ENCODE data around the gene NR0B2. TPM values are rescaled to one million over a fixed set of nuclear protein-coding genes. Genes with fewer than 3 reads are reported as not detected.

The NR0B2 gene
- total and polyA plus RNA-seq, 2 of the 13 experiments (the other 11 are each of a cell fraction or from before 2014, with no cell fraction given) = 72.5 to 133 TPM

- TF ChIP-seq ZSCAN25 (CRISPR knock-in tag; IDR thresholded peaks at IDR 0.05) = no peak; the same call in 1 of the 2 replicates
- TF ChIP-seq SMYD3 (CRISPR knock-in tag; IDR thresholded peaks at IDR 0.05) = peak; percentile 26
- no peak for TF ChIP-seq ZNF75D (CRISPR knock-in tag; IDR thresholded peaks at IDR 0.05; ENCODE audit: borderline replicate concordance)
- TF ChIP-seq, protein P1, sequence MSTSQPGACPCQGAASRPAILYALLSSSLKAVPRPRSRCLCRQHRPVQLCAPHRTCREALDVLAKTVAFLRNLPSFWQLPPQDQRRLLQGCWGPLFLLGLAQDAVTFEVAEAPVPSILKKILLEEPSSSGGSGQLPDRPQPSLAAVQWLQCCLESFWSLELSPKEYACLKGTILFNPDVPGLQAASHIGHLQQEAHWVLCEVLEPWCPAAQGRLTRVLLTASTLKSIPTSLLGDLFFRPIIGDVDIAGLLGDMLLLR (CRISPR knock-in tag; IDR thresholded peaks at IDR 0.05) = peak; percentile 54; the same call in 1 of the 2 replicates
- 0 out of 2 replicates have a peak, but pooled peaks have one; percentile 81 for TF ChIP-seq ZNF841 (CRISPR knock-in tag; IDR thresholded peaks at IDR 0.05; ENCODE audit: borderline replicate concordance)
- TF ChIP-seq HNF1A (IDR thresholded peaks at IDR 0.05; ENCODE audit: low read depth) = peak; percentile 90
- peak; percentile 97 for TF ChIP-seq HNF1A (CRISPR knock-in tag; IDR thresholded peaks at IDR 0.05; ENCODE audit: borderline replicate concordance)
- TF ChIP-seq NR2C2 (CRISPR knock-in tag; IDR thresholded peaks at IDR 0.05; ENCODE audit: borderline replicate concordance) = peak; percentile 90
- TF ChIP-seq TOPORS (CRISPR knock-in tag; IDR thresholded peaks at IDR 0.05) = 0 out of 2 replicates have a peak, but pooled peaks have one; percentile 54
- TF ChIP-seq RFXAP (CRISPR knock-in tag; IDR thresholded peaks at IDR 0.05; ENCODE audit: borderline replicate concordance) = peak; percentile 98
- TF ChIP-seq ZNF709 (CRISPR knock-in tag; IDR thresholded peaks at IDR 0.05) = peak; percentile 47; the same call in 1 of the 2 replicates
- peak; percentile 63 to 88 for TF ChIP-seq NR2F1 (CRISPR knock-in tag; IDR thresholded peaks at IDR 0.05)
- TF ChIP-seq ZNF788 (CRISPR knock-in tag; IDR thresholded peaks at IDR 0.05; ENCODE audit: borderline replicate concordance) = peak; percentile 80; the same call in 1 of the 2 replicates
- TF ChIP-seq, protein P2, sequence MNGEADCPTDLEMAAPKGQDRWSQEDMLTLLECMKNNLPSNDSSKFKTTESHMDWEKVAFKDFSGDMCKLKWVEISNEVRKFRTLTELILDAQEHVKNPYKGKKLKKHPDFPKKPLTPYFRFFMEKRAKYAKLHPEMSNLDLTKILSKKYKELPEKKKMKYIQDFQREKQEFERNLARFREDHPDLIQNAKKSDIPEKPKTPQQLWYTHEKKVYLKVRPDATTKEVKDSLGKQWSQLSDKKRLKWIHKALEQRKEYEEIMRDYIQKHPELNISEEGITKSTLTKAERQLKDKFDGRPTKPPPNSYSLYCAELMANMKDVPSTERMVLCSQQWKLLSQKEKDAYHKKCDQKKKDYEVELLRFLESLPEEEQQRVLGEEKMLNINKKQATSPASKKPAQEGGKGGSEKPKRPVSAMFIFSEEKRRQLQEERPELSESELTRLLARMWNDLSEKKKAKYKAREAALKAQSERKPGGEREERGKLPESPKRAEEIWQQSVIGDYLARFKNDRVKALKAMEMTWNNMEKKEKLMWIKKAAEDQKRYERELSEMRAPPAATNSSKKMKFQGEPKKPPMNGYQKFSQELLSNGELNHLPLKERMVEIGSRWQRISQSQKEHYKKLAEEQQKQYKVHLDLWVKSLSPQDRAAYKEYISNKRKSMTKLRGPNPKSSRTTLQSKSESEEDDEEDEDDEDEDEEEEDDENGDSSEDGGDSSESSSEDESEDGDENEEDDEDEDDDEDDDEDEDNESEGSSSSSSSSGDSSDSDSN (CRISPR knock-in tag; IDR thresholded peaks at IDR 0.05) = peak; percentile 88
- peak; percentile 79 for TF ChIP-seq ZHX1 (CRISPR knock-in tag; IDR thresholded peaks at IDR 0.05; ENCODE audit: low read depth)
- no peak; the same call in 1 of the 2 replicates for TF ChIP-seq TFDP2 (CRISPR knock-in tag; IDR thresholded peaks at IDR 0.05)
Observed at GRCh38 chr1:26913754-26914619, at the start of gene NR0B2 (continued).

Measured in HepG2 (cell line).